Prostate gland (tissue), 2 donors: ENCODE measurements around the gene JMJD1C. TPM values are rescaled to one million over a fixed set of nuclear protein-coding genes. Genes with fewer than 3 reads are reported as not detected.

ENCODE experiments used
- DNase-seq: peaks from one replicate; pipeline ENCODE4 v3.0.0-alpha.2; 2019; ENCODE audit warnings: low spot score
- H3K27ac ChIP-seq, 2 donors: fragments of 200-600 bp; sonication (generic); 2 replicates each; pipeline ENCODE4 v1.5.1; 2017 to 2019
- H3K27me3 ChIP-seq: fragments of 200-600 bp; sonication (generic); replicated peaks from 2 replicates; pipeline ENCODE4 v1.5.1; 2019; ENCODE audit not compliant: insufficient read depth
- H3K36me3 ChIP-seq, 2 donors: fragments of 200-600 bp; sonication (generic); 1 replicate in 1 of 2; 2 replicates in 1 of 2; pipeline versions ENCODE4 v1.5.1 to v1.8.1; 2017 to 2019
- H3K4me1 ChIP-seq: fragments of 200-600 bp; sonication (generic); replicated peaks from 2 replicates; pipeline ENCODE4 v1.5.1; 2019
- H3K4me3 ChIP-seq, 2 donors: fragments of 200-600 bp; sonication (generic); 2 replicates each; pipeline ENCODE4 v1.5.1; 2017 to 2019
- H3K9me3 ChIP-seq: fragments of 200-600 bp; sonication (generic); 2 replicates; pipeline ENCODE4 v1.5.1; 2017
- POLR2A ChIP-seq: fragments of 450-650 bp; IDR thresholded peaks from one replicate; pipeline ENCODE4 v1.6.1; 2016; ENCODE audit warnings: antibody characterized with exemption, mild to moderate bottlenecking
- POLR2AphosphoS5 ChIP-seq: sonication (generic); formaldehyde crosslinking; IDR thresholded peaks from one replicate; pipeline ENCODE4 v1.6.1; 2017; ENCODE audit warnings: antibody characterized with exemption
- WGBS: methylation state at CpG from one replicate; pipeline ENCODE4 v1.1.5; 2018; 5-methylcytosine and 5-hydroxymethylcytosine counted together
- intact Hi-C: fragments of 100-400 bp; cut with DNase I; formaldehyde crosslinking; loops from one replicate; pipeline ENCODE4 v1.14.2; 2022
- microRNA counts, 2 donors: library from miRNA; unstranded; fragments of <30 nt; microRNA quantifications; one replicate each; lab custom pipeline; 2016 to 2017
- microRNA-seq: library from miRNA; unstranded; fragments of <30 nt; microRNA quantifications from one replicate; pipeline ENCODE4, GENCODE V29; 2016
- small RNA-seq, 2 donors: library from RNA; depleted of rRNA; stranded (forward); fragments of <200 nt; gene quantifications; one replicate each; pipeline ENCODE3, GENCODE V24; 2016
- total RNA-seq, 2 donors: library from RNA; depleted of rRNA; stranded (reverse); fragments of >200 nt; gene quantifications; one replicate each; pipeline ENCODE4 v1.1.0, GENCODE V29; 2016
- TF ChIP-seq, protein P1 (sequence below), 4 experiments: fragments of 200-600 bp in 2 of 4; fragments of 450-650 bp in 2 of 4; sonication (generic) in 2 of 4; IDR thresholded peaks; 1 replicate in 3 of 4; 2 replicates in 1 of 4; pipeline ENCODE4 v1.5.1; 2016 to 2019; ENCODE audit warnings: antibody characterized with exemption in 4 of 4, mild to moderate bottlenecking in 2 of 4, moderate library complexity in 2 of 4

Gene JMJD1C
- total RNA-seq, 2 donors from 2014 or later = 66.9 to 97.9 TPM

GRCh38 chr10:63125459-63125858, 340.3 kb downstream of the JMJD1C start:
- TF ChIP-seq POLR2A = no peak
- TF ChIP-seq, protein P1, sequence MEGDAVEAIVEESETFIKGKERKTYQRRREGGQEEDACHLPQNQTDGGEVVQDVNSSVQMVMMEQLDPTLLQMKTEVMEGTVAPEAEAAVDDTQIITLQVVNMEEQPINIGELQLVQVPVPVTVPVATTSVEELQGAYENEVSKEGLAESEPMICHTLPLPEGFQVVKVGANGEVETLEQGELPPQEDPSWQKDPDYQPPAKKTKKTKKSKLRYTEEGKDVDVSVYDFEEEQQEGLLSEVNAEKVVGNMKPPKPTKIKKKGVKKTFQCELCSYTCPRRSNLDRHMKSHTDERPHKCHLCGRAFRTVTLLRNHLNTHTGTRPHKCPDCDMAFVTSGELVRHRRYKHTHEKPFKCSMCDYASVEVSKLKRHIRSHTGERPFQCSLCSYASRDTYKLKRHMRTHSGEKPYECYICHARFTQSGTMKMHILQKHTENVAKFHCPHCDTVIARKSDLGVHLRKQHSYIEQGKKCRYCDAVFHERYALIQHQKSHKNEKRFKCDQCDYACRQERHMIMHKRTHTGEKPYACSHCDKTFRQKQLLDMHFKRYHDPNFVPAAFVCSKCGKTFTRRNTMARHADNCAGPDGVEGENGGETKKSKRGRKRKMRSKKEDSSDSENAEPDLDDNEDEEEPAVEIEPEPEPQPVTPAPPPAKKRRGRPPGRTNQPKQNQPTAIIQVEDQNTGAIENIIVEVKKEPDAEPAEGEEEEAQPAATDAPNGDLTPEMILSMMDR (IDR thresholded peaks at IDR 0.05) = no peak
- no peak for TF ChIP-seq POLR2AphosphoS5
- intact Hi-C loops = no loop called here
- Histone ChIP-seq H3K36me3 (no peaks in the 10 kb centered on the region), H3K27me3 (no peaks in the 10 kb centered on the region), H3K9me3 (no peaks in the 10 kb centered on the region), H3K4me1 (no peaks in the 10 kb centered on the region), H3K4me3 (no peak overlapping the region), H3K27ac (no peak overlapping the region)
- DNase-seq = no peak
- WGBS = 79% methylated on average over 2 of the region's 2 CpGs

DNA sequence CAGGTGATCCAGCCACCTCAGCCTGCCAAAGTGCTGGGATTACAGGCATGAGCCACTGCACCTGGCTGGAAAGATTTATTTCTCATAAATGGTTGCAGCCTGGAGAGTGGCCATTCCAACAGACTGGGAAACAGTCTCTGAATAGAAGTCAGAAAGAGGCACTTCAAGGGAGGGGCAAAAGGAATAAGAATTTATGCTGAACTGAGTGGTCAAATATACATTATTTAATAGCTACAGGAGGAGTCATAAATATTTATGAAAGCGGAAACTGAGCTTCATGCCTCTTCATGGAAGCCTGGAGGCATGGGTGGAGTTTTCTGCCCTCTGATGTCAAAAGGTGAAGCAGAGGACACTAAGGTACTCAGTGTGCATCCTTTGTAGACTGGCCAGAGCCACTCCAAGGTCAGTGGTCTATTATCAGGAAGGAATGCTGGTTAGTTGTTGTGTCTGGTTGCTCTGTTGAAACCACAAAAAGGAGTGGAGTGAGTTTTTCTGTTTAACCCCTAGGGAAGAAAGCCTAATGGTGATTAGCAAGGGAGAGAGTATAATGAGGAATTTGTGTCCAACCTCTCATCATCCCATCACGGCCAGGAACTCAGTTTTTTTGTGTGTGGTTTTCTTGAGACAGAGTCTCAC, 341.9 kb downstream of the JMJD1C start:
- no peaks in the 10 kb centered on the region for H3K9me3 ChIP-seq
- no peak for DNase-seq
- H3K4me1 ChIP-seq = no peaks in the 10 kb centered on the region
- H3K36me3 ChIP-seq = no peaks in the 10 kb centered on the region
- H3K27me3 ChIP-seq = no peaks in the 10 kb centered on the region
- TF ChIP-seq, protein P1 (IDR thresholded peaks at IDR 0.05) = no peak
- no peak for TF ChIP-seq POLR2AphosphoS5
- TF ChIP-seq POLR2A = no peak
- H3K27ac ChIP-seq = no peak overlapping the region
- intact Hi-C loops = no loop called here
- 87% methylated on average over 2 of the region's 2 CpGs for WGBS
- H3K4me3 ChIP-seq = no peak overlapping the region

GRCh38 chr10:63120554-63120953, 345.2 kb downstream of the JMJD1C start:
- Histone ChIP-seq H3K36me3 (no peaks in the 10 kb centered on the region), H3K4me1 (no peaks in the 10 kb centered on the region), H3K4me3 (no peak overlapping the region), H3K27me3 (no peaks in the 10 kb centered on the region), H3K27ac (no peak overlapping the region), H3K9me3 (no peaks in the 10 kb centered on the region)
- TF ChIP-seq POLR2AphosphoS5 (no peak), POLR2A (no peak)
- TF ChIP-seq, protein P1 (IDR thresholded peaks at IDR 0.05) = no peak
- DNase-seq = no peak
- intact Hi-C loops = no loop called here

DNA sequence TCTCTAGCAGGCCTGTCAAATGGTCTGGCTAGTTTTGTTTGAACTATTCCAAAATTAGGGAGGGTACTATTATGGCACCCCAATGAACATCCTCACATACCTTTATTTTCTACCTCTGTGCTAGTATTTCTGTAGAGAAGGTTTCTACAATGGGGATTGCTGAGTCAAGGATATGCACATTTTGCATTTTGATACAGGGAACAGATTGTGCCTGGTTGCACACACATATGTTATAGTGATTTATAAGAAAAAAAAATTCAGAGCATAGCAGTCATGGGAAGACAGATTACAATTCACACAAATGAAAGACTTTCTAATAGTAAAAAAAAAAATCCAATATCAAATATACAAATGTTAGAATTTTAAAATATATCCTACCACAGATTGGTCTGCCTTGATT, 346.7 kb downstream of the JMJD1C start:
- no peak for TF ChIP-seq POLR2AphosphoS5
- TF ChIP-seq POLR2A = no peak
- TF ChIP-seq, protein P1 (IDR thresholded peaks at IDR 0.05) = no peak
- DNase-seq = no peak
- Histone ChIP-seq H3K27ac (no peak overlapping the region), H3K36me3 (no peaks in the 10 kb centered on the region), H3K4me3 (no peak overlapping the region), H3K9me3 (no peaks in the 10 kb centered on the region), H3K4me1 (no peaks in the 10 kb centered on the region), H3K27me3 (no peaks in the 10 kb centered on the region)
- intact Hi-C loops = no loop called here

MicroRNA genes within 50 kb of the gene (microRNA counts, 767-probe panel; counts per million panel counts)
- 0 to 431 counts per million in 2 donors for microRNA hsa-miR-1296 (lab: Ali Mortazavi, UCI)

Small RNAs within 50 kb of the gene (microRNA-seq; reads per million reads assigned to microRNA genes)
- gene MIR1296 = 492 reads per million, percentile 85 among the genes with 10 or more reads in this experiment

Small RNAs within 50 kb of the gene (small RNA-seq; reads per million reads assigned to genes)
- gene AC022022.1 = 0 reads per million in 2 donors
- 14.5 to 18.5 reads per million in 2 donors for gene MIR1296

Other genes starting within 250 kb of the JMJD1C start
- gene REEP3, start 55.4 kb upstream of the JMJD1C start, total RNA-seq = 10 to 100 TPM; 32.0 to 52.4 TPM